Activated CD4-positive, CD25-positive, alpha-beta regulatory T cell treated with anti-CD3 and anti-CD28 coated beads, Interleukin-2, amount 50 U/mL, for 72 hours (primary cell): ENCODE results near the gene NHS.

ENCODE experiments used
- DNase-seq: peaks from one replicate; pipeline ENCODE4 v3.0.0; 2021

Gene NHS

DNA sequence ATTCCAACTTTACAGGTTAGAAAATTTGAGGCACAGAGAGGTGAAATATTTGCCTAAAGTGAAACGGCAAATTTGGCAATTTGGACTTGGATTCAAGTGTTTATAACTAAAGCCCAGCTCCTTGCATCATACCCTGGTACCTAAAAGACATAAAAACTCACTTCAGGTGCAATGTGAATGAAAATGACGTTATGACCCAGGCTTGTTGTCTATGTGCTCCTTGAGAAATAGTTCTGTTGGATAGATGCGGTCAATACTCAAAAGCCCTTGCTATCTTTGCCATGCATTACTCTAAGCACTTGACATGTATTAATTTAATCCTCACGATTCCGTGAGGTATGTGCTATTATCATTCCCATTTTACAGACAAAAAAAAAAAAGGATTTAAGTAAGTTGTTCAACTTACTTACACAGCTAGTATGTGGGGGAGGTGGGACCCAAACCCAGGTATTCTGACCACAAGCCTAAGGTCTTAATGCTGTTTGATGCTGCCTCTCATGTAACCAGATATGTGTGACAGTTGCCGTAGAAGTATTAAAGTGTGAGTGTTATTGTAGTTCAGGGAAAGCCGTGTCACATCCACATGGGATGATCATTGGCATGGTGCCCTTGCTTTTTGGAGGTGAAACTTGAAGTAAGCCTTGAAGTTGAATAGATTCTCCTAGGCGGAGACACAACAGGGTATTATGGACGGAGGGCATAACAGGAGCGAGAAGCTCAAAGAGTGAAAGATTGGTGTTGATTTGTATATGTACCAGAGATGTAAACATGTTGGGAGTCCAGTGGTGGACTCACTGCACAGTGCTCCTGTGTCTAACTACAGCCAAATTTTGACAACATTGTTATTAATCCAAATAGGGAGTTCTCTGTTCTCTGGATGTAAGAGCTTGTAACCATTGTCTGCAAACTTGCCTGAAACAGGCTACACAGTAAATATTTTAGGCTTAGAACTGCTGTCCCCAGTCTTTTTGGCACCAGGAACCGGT lies 365.4 kb downstream of the NHS start:
- no peak for DNase-seq

DNA sequence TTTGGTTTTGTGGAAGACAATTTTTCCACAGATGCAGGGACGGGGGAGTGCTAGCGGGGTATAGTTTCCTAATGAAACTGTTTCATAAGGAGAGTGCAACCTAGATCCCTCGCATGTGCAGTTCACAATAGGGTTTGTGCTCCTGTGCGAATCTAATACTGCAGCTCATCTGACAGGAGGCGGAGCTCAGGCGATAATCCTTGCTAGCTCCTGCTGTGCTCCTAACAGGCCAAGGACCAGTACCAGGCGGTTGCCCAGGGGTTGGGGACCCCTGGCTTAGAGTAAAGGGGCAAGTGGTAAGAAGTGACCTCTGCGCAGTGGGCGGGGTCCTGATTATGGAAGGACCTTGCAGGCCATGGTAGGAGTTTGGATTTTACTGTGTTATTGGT lies 366.1 kb downstream of the NHS start:
- DNase-seq, result no peak

DNA sequence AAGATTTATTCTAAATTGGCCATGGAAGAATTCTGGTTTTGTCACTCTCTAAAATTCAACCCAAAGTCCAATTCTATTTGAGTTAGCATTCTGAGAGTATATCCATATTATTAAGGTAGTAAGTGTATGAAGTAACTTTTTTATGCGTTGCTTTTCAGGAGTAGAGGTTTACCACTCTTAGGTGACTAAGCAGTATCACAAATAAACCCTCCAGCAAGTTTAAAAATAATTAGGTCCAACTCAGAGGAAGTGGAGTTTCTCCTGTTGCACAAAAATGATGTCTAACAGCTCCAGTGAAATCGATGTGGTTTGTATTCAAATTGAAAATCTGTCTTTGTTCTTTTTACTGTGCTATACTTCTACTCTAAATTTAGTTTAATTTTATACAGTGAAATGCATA lies 368.9 kb downstream of the NHS start:
- DNase-seq, result no peak

DNA sequence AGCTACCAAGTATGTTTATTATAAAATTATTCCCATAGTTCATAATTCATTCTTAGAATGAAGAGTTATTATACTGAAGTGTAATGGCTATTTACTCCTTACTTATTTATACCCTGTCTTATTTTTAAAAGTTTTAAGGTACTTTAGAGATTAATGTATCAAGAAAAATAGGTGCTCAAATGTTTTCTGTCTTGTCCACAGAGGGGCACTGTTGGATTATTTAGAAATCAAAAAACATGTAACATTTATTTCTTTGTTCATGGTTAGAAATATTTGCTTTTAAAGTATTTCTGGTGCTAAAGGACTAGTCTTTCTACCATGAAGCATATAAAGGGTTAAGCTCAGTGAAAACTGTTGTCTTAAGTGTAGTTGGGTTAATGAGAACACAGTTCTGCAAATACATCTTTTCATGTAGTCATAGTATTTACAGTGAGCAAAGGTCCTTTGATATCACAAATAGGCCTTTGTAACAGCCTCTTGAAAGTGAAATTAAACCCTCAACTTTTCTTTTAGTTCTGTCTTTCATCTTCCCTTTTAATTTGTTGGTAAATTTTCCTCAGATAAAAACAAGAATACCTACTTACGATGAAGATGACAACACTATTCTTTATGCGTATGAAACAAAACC lies 370.0 kb downstream of the NHS start:
- DNase-seq, result no peak

GRCh38 chrX:17747692-17748091 lies 372.7 kb downstream of the NHS start:
- DNase-seq, result no peak

DNA sequence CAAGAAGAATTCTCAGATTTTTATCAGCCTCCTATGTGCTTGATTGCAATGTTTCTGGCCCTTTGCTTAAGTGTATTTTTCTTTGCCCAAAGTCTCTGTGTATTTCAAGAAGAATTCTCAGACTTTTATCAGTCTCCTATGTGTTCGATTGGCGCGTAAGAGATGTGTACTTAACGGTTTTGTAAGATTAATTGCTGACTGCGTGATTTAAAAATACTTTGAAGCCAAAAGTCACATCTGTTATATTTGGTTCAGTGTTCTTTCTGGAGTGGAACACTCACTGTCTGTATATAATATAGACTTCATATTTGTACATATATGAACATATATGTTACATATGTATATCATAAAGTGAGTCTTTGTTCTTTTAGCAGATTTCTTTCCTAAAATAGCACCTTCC lies 373.7 kb downstream of the NHS start:
- DNase-seq, result no peak

DNA sequence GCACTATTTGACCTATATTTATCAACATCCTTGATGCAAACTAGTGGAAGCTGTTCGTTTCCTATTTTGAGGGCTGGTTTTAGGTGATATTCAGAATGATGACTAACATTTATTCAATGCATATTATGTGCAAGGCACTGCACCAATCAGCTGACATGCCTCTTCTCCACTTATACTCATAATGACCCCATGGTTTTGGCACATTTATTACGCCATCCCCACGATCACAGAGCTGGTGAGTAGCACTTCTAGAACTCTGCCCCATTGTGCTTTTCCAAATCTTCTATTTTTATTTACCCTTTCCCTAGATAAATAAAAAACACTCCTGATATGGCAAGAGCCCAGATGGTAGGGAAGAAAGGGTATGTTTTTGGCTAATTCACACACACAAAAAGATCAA lies 375.4 kb downstream of the NHS start:
- DNase-seq, result no peak

DNA sequence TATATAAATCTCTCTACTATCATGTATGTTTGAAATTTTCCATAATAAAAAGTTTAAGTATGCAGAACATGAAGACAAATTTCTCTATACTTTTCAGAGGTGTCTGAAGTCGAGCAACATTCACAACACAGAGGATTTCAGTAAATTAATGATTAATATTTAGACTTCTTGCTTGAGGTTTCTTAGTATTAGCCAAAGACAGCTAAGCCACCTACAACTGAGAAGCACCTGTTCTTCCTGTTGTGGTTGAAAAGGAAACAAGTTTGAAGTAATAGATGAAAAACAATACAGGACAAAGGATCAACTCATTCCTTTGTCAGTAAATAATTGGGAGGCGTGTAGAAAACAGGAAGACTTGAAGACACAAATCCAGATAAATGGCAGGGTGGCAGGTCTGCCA lies 383.4 kb downstream of the NHS start:
- no peak for DNase-seq

GRCh38 chrX:17759990-17760389 lies 385.0 kb downstream of the NHS start:
- DNase-seq, result no peak

GRCh38 chrX:17767734-17768133 lies 392.7 kb downstream of the NHS start:
- DNase-seq, result no peak

DNA sequence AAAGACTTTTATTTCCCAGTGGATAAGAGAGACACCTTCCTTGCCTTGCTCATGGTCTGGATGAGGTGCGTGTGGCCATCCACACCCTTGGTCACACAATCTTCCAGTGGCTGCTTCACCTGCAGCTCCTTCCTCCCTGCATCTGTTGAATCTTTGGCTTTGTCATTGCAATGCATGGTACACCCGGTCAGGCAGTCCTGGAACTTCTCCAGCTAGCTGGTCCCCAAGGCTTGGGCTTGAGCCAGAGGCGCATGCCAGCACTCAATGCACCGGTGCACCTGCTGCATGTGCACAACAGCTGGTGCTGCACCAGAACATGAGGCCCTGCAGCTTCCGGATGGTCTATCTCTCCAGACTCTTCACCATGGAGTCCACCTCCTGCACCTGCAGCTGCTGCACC lies 394.0 kb downstream of the NHS start:
- DNase-seq, result no peak

DNA sequence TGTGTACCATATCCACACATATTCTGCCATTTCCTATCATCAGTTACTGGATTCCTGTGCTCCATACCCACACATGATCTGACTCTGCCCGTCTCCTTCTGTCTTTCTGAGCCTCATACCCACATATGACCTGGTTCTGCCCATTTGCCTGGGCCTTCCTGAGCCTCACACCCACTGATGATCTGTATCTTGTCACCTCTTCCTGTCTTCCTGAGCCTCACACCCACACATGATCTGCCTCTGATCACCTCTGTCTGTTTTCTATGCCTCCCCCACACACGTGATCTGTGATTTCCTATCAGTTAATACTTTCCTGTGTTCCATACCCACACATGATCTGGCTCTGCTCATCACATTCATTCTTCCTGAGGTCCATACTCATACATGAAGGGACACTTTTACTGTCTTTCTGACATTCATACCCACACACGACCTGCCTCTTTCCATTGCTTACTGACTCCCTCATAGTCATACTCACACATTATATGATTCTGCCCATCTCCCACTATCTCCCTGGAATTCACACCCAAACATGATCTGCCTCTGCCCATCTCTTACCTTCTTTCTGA lies 394.8 kb downstream of the NHS start:
- DNase-seq, result no peak

GRCh38 chrX:17773221-17773876 lies 398.3 kb downstream of the NHS start:
- no peak for DNase-seq

DNA sequence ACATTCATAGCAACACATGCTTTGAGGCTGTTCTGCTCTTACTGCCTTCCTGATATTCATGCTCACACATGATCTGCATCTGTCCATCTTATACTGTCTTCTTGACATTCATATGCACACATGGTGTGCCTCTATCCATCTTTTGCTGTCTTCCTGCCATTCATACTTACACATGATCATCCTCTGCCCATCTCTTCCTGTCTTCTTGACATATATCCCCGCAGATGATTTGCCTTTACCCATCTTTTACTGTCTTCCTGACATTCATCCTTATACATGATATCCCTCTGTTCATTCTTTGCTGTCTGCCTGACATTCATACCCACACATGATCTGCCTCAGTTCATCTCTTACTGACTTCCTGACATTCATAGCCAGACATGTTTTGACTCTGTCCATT lies 399.1 kb downstream of the NHS start:
- no peak for DNase-seq

- DNase-seq, result no peak
Observed at GRCh38 chrX:17778997-17779396, 404.0 kb downstream of the NHS start.

DNA sequence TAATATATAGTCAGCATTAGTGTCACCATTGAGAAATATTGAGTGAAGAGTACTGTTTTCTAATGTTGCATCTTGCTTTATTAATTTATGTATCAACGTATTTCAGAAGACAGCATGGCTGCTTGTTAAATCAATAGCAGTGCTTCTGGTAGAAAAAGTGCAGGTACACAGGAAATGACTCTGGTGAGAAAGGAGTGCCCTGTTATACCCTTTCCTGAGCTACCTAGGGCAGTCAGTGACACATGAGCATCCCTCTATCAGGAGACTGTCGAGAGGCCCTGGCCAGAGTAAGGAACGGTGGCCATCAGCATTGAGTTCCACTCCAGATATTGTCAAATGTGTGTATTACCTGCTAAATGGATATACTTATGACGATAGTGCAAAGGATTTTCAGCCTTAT lies 404.4 kb downstream of the NHS start:
- DNase-seq, result no peak
